ENCODE results near the gene TBC1D10B. TPM values are rescaled to one million over a fixed set of nuclear protein-coding genes. Genes with fewer than 3 reads are reported as not detected.
A peak's percentile ranks its signal among the peaks of the same experiment; 100 is the strongest.

The TBC1D10B gene
- total RNA-seq, 1 donor = 31.5 TPM

GRCh38 chr16:30357715-30358576 is 12.3 kb downstream of the TBC1D10B start:
- no peaks in the 10 kb centered on the region for H3K27me3 ChIP-seq (ENCODE audit: insufficient read depth, low read length)
- peak; percentile 25 for DNase-seq (ENCODE audit: insufficient read length, low spot score, missing footprints)
- peaks cover 80% of the 10 kb centered on the region for H3K79me2 ChIP-seq (ENCODE audit: insufficient read depth, low read length)
- peaks cover 54% of the 10 kb centered on the region for H3K36me3 ChIP-seq (ENCODE audit: insufficient read depth, low read length)
- no peak overlapping the region for H2AFZ ChIP-seq (ENCODE audit: low read length)
- H3K4me3 ChIP-seq (ENCODE audit: insufficient read depth, low read length) = no peak overlapping the region
- H3K27ac ChIP-seq (ENCODE audit: low read depth, low read length) = no peak overlapping the region
- H4K20me1 ChIP-seq (ENCODE audit: insufficient read depth, low read length) = peaks cover 9% of the 10 kb centered on the region
- no peak overlapping the region for H3K4me2 ChIP-seq (ENCODE audit: insufficient read depth, low read length)
- H3K4me1 ChIP-seq (ENCODE audit: insufficient read depth, low read length) = peaks cover 26% of the 10 kb centered on the region
- TF ChIP-seq CTCF (IDR thresholded peaks at IDR 0.05; ENCODE audit: extremely low read depth, low read depth, low read length) = no peak
- no peaks in the 10 kb centered on the region for H3K9me3 ChIP-seq (ENCODE audit: low read depth, low read length)

DNA sequence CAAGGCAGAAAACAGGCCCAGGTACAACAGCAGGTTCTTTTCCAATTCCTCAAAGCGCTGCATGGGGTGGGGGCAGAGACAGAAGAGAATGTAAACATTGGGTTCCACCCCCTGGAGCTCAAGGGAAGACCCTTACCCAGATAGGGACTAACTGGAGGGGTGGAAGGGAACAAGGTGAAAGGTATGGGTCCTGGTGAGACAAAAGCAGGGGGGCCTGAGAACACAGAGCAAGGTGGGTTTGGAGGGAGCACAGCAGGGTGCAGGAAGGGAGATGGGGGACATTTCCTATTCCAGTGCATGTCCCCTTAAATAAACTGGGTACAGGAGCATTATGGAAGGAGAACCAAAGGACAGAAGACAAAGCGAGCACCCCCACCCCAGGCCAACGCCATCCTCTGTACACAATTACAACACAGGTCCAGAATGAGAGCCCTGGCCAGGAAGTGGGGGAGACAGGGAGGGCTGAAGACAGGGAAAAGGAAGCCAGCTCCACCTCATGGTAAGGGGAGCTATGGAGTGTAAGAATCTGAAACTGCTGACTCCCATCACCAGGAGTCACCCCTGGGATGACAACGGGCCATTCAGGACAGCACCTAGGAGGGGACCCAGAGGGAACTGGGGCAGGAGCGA is 13.1 kb downstream of the TBC1D10B start:
- Histone ChIP-seq H3K4me3 (ENCODE audit: insufficient read depth, low read length) (no peak overlapping the region), H3K4me2 (ENCODE audit: insufficient read depth, low read length) (no peak overlapping the region), H3K4me1 (ENCODE audit: insufficient read depth, low read length) (peaks cover 31% of the 10 kb centered on the region), H3K27me3 (ENCODE audit: insufficient read depth, low read length) (no peaks in the 10 kb centered on the region), H3K9me3 (ENCODE audit: low read depth, low read length) (no peaks in the 10 kb centered on the region), H3K79me2 (ENCODE audit: insufficient read depth, low read length) (peaks cover 73% of the 10 kb centered on the region), H4K20me1 (ENCODE audit: insufficient read depth, low read length) (peaks cover 14% of the 10 kb centered on the region), H3K27ac (ENCODE audit: low read depth, low read length) (no peak overlapping the region), H3K36me3 (ENCODE audit: insufficient read depth, low read length) (peaks cover 58% of the 10 kb centered on the region), H2AFZ (ENCODE audit: low read length) (no peak overlapping the region)
- TF ChIP-seq CTCF (IDR thresholded peaks at IDR 0.05; ENCODE audit: extremely low read depth, low read depth, low read length) = no peak
- DNase-seq (ENCODE audit: insufficient read length, low spot score, missing footprints) = no peak

DNA sequence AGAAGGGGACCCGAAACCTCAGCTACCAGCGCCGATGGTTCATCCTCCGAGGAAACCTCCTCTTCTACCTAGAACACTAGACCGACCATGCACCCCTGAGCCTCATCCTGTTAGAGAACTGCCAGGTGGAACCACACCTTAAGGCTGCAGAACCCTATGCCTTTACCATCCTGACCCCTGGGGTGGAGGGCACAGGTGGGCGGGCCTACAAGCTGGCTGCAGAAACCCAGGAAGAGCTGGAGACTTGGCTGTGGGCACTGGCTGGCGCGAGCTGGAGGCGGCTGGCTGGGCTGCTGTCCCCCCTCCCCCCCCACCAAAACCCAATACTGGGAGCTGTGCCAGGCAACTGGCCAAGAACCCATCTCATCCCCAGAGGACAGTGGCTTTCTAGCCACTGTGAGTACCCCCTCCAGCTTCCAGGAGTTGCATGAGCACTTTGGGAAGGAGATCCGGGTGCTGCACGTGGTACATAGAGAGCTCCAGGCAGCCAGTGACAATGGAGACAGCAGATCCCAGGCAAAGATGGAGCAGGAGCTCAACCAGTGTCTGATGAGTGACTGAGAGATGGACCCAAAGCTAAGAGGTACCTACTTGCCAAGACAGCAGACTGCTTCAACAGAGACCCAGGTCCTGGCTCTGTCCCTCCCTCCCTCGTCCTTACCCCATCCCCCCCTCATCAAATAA is 13.8 kb downstream of the TBC1D10B start:
- peak overlapping the region; percentile 92 for H3K4me2 ChIP-seq (ENCODE audit: insufficient read depth, low read length)
- peaks cover 58% of the 10 kb centered on the region for H3K36me3 ChIP-seq (ENCODE audit: insufficient read depth, low read length)
- no peaks in the 10 kb centered on the region for H3K9me3 ChIP-seq (ENCODE audit: low read depth, low read length)

More for the DNA sequence above, 13.8 kb downstream of the TBC1D10B start:
- Histone ChIP-seq H3K27ac (ENCODE audit: low read depth, low read length) (peak overlapping the region; percentile 100), H3K27me3 (ENCODE audit: insufficient read depth, low read length) (no peaks in the 10 kb centered on the region), H3K79me2 (ENCODE audit: insufficient read depth, low read length) (peaks cover 70% of the 10 kb centered on the region), H2AFZ (ENCODE audit: low read length) (no peak overlapping the region), H3K4me3 (ENCODE audit: insufficient read depth, low read length) (peak overlapping the region; percentile 89), H3K4me1 (ENCODE audit: insufficient read depth, low read length) (peaks cover 37% of the 10 kb centered on the region), H4K20me1 (ENCODE audit: insufficient read depth, low read length) (peaks cover 19% of the 10 kb centered on the region)
- no peak for TF ChIP-seq CTCF (IDR thresholded peaks at IDR 0.05; ENCODE audit: extremely low read depth, low read depth, low read length)
- peak; percentile 74 for DNase-seq (ENCODE audit: insufficient read length, low spot score, missing footprints)
